Cerebellar nuclear complex (tissue), 1 donor: Measurements from ENCODE around the gene COL13A1.

Experiments used
- DNase-seq, 2 experiments: peaks; one replicate each; lab custom pipeline; 2025; lab: John Stamatoyannopoulos, UW

The COL13A1 gene

GRCh38 chr10:69792341-69792740 lies 9.4 kb upstream of the COL13A1 start:
- no peak for DNase-seq

GRCh38 chr10:69794673-69795072 lies 7.0 kb upstream of the COL13A1 start:
- DNase-seq: no peak

DNA sequence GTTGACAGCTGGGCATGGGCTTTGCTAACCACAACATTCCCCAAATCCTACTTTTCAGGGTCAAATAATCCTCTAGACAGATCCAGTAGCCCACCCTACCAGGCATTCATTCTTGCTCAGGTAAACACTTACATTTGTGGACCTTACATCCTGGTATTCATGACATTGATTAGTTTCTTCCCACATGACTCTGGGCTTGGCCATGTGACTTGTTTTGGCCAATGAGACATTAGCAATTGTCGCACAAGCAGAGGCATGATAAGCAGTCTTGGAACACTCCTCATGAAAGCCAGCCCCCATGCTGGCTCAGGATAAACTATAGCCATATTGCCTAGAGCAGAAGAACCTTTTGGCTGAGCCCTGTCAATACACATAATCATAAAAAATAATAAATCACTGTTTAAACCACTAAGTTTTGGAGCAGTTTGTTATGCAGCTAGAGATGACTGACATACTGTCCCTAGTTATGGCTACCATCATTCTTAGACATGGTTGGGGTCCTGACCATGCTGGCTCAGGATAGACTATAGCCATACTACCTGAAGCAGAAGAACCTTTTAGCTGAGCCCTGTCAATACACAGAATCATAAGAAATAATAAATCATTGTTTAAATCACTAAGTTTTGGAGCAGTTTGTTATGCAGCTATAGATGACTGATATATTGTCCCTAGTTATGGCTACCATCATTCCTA lies 6.3 kb upstream of the COL13A1 start:
- no peak for DNase-seq

DNA sequence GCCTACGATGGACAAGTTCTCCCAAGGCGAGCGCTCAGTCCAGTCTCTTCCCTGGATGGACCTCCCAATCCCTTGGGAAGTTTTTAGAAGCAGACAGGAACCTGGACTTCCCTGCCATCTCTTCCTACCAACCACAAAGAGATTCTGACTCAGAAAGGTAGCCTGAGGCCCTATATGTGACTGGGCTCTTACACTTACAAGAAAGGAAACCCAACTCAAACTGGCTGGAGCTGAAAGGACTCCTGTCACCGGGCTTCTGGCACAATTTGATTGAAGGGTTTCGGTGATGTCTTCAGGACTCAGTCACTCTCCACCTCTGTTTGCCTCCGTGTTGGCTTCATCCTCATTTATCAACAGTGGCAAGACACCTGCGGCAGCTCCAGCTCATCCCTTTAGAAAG lies 3.7 kb upstream of the COL13A1 start:
- DNase-seq: no peak

GRCh38 chr10:69800109-69800508 lies 1.6 kb upstream of the COL13A1 start:
- DNase-seq: no peak

GRCh38 chr10:69800665-69801064 lies 1.0 kb upstream of the COL13A1 start:
- no peak for DNase-seq

DNA sequence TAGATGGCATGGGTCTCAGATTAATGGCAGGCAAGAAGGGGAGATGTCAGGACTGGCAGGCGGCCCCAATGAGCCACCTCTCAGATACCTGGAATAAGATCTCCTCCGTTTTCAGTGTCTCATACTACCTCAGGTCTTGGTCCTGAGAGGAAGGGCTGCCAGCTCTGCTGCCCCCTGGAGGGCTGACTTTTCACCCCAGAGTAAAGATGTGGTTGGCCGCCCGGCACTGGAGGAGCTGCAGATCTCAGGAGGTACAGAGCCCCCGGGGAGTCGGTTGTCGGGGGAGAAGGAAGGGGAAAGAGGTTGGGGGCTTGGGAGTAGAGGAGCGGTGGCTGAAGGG lies 642 bp upstream of the COL13A1 start:
- no peak for DNase-seq

DNA sequence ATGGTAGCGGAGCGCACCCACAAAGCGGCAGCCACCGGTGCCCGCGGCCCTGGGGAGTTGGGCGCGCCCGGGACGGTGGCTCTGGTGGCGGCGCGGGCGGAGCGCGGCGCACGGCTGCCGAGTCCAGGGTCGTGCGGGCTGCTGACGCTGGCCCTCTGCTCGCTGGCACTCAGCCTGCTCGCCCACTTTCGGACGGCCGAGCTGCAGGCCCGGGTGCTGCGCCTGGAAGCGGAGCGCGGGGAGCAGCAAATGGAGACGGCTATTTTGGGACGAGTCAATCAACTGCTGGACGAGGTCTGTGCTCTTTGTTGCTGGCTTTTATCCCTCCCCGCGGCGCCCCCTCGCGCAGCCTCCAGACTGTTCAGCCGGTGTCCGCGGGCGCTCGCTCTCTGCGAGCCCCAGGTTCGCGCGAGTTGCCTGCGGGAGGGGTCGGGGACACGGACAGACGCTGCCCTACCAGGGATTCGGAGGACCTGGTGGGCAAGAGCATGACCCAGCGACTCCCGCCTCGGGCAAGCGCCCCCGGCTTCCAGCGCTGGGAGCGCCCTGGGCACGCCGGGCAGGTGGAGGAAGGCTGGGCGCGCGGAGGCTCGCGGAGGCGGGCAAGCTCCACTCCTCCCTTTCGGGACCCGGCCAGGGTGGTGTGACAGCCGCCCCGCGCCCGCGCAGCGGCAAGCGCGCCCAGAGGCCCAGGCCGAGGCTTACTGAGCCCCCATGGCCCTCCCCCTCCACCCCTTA lies 887 bp downstream of the COL13A1 start:
- DNase-seq: peak in 1 of 2 experiments; percentile 23

- peak in 1 of 2 experiments; percentile 29 for DNase-seq
Observed at GRCh38 chr10:69803809-69804208, 2.1 kb downstream of the COL13A1 start.

GRCh38 chr10:69804775-69805174 lies 3.1 kb downstream of the COL13A1 start:
- no peak for DNase-seq

DNA sequence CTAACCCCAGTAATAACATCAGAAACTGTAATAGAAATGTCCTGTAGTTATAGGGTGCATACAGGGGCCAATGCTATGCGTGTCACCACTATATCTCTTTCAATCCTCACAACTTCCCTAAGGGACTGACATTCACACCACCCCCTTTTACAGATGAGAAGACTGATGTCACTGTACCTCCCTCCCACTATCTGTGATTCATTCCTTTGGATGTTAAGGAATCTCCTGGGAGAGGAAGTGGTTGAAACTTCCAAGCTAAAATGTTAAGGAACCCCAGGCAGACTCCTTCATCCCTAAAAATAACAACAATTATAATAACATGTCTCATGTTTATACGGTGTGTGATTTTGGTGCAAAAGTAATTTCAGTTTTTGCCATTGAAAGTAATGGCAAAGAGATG lies 5.4 kb downstream of the COL13A1 start:
- no peak for DNase-seq

DNA sequence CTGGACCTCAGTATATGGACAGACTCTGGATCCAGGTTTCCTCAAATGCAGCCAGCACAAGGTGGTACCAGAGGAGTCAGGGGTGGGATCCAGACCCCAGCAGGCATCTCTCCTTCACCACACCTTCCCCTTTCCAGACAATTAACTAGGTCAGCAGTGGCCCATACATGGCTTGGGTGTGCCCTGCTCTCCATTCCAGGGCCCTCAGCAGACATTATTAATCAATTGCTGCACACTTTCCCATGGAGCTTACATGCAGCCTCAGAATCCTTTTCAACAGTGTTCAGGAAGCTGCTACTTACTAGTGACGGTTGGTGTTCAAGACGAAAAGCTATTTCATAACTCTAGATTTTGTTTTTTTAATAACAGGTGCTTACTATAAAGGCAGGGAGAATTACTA lies 6.0 kb downstream of the COL13A1 start:
- DNase-seq: no peak

GRCh38 chr10:69809318-69809717 lies 7.6 kb downstream of the COL13A1 start:
- no peak for DNase-seq

- DNase-seq: no peak
Observed at GRCh38 chr10:69810097-69810496, 8.4 kb downstream of the COL13A1 start.

DNA sequence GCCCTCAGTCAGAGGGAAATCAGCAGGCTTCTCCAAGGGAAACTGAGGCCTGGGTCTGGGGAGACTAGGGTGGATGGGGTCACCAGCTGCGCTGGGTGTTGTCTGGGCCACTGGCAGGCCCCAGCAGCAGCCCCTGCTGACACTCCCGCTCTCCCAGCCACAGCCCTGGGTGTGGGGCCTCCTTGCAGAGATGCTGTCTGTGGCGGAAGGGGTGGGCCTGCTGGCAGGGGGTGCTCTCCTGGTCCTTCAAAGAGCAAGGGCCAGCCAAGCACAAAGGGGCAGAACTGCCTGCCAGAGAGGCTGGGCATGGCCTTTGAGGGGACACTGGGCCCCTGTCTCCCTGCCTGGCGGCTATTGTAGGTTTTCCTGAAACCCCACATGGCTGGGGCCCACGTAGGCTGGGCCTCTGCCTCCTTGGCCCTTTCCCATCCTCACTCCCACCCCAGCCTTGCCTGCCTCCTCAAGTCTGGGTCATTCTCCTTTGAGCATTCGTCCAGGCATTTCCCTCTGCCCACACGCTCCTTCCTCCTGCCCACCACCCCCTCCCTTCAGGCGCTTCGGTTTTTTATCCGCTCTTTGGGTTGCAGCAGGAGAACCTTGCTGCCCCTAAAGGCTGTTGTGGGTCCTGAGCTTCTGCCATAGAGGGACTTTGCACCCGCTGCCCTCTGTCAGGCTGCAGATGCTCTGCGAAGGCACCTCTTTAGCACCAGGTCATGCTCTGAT lies 9.1 kb downstream of the COL13A1 start:
- no peak for DNase-seq

DNA sequence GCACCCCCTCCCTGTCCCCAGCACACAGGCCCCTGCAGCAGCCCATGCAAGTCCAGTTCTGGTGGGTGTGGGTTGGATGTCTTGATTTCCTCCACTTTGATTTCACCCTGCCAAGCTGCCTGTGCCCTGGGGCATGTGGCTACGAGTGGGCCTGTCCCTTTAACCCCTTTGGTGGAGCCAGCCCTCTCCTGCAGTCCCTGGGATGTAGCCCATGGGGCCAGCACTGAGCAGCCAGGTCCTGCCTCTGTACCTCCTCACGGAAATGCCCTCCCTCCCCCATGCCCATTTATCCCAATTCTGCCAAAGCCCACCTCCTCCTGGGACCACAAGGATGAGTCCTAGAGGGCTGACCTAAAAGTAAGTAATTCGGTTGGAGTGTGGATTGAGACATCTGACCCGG lies 11.9 kb downstream of the COL13A1 start:
- DNase-seq: no peak

GRCh38 chr10:69814251-69814650 lies 12.5 kb downstream of the COL13A1 start:
- no peak for DNase-seq

- DNase-seq: no peak
Observed at GRCh38 chr10:69815104-69815503, 13.4 kb downstream of the COL13A1 start.

DNA sequence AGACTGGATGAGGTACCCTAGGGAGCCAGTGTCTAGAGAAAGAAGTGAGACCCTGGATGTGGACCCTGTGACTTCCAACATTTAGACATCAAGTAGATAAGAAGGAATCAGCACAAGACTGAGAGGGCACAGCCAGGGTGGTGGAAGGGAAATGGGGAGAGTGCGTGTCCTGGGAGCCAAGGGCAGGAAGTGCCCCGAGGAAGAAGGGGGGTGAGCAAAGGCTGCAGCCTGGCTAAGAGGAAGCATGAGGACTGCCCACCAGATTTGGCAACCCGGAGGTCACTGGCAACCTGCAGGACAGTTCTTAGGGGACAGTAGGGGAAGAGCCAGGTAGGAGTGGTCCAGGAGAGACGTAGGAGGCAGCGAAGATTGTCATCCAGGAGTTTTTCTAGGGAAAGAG lies 14.8 kb downstream of the COL13A1 start:
- DNase-seq: no peak

DNA sequence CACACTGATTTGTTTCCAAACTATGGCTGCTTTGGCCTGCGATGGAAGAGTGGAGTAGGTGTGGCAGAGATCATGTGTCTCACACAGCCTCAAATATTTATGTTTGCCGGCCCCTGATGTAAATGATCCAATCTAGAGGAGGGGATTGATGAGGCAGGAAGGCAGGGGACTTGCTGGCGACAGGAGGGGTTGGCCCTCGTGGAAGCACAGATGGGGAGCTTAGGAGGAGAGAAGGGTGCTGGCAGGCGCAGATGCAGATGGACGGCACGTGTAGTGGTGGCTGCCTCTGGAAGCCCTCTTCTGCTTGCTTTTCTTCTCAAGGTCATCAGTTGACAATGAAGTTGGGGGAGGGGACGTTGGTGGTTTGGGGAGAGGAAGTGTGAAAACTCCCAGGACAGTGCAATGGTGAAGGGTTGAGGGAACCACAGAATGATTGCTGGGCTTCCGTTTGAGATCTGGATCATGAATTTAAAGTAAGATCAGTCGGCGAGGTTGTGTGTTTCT lies 15.4 kb downstream of the COL13A1 start:
- DNase-seq: no peak

DNA sequence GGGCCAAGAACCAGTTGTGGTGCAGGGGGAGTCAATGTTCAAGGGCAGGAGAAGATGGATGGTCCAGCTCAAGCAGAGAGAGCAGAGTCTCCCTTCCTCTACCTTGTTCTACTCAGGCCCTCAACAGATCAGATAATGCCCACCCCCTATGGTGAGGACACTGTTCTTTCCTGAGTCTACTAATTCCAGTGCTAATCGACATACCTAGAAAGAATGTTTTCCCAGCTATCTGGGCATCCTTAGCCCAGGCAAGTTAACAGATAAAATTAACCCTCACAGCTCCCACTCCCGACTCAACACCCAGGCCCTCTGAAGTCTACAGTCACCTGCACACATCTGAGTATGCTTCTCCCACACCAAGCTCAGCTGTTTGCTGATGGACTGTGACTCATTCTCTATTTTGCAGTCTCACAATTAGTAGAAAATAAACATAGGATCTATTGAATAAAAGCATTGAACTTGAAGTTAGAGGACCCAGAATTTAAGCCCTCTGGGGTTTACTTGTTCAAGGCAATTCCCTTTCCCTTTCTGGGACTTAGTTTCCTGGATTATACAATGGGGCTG lies 17.1 kb downstream of the COL13A1 start:
- no peak for DNase-seq

- no peak for DNase-seq
Observed at GRCh38 chr10:69819716-69820506, 18.2 kb downstream of the COL13A1 start.
